HEK293T (cell line): Measurements from ENCODE around the gene FTCD.

Source experiments
- CTCF ChIA-PET: fragments of 350-600 bp; formaldehyde crosslinking; extraction: SDS; loops from one replicate; lab custom pipeline; 2021; ENCODE audit warnings: antibody characterized with exemption, inconsistent platforms; lab: Yijun Ruan, JAX
- POLR2A ChIA-PET: fragments of 350-600 bp; formaldehyde crosslinking; extraction: SDS; loops from one replicate; lab custom pipeline; 2020; ENCODE audit warnings: antibody characterized with exemption, inconsistent platforms; lab: Yijun Ruan, JAX
- DNase-seq: peaks from one replicate; pipeline ENCODE4 v3.0.0; 2012; ENCODE audit warnings: mixed read lengths; ENCODE audit errors: extremely low spot score
- ARNT ChIP-seq: fragments of 450-650 bp; IDR thresholded peaks from 2 replicates; pipeline ENCODE4 v1.6.1; 2017; ENCODE audit warnings: mild to moderate bottlenecking
- BHLHE40 ChIP-seq: fragments of 450-650 bp; IDR thresholded peaks from 2 replicates; pipeline ENCODE4 v1.6.1; 2016; ENCODE audit warnings: mild to moderate bottlenecking, moderate library complexity, borderline replicate concordance
- CTBP1 ChIP-seq: fragments of 450-650 bp; IDR thresholded peaks from 2 replicates; pipeline ENCODE4 v1.6.1; 2016; ENCODE audit warnings: borderline replicate concordance
- ELF4 ChIP-seq: fragments of 450-650 bp; IDR thresholded peaks from 2 replicates; pipeline ENCODE4 v1.6.1; 2017; ENCODE audit warnings: antibody characterized with exemption
- FOXA1 ChIP-seq: fragments of 450-650 bp; IDR thresholded peaks from 2 replicates; pipeline ENCODE4 v1.6.1; 2016; ENCODE audit warnings: mild to moderate bottlenecking
- FOXK2 ChIP-seq: fragments of 450-650 bp; IDR thresholded peaks from 2 replicates; pipeline ENCODE4 v1.6.1; 2016; ENCODE audit warnings: mild to moderate bottlenecking
- FOXM1 ChIP-seq: fragments of 450-650 bp; IDR thresholded peaks from 2 replicates; pipeline ENCODE4 v1.6.1; 2017; ENCODE audit warnings: mild to moderate bottlenecking, borderline replicate concordance
- HDGF ChIP-seq: fragments of 450-650 bp; IDR thresholded peaks from 2 replicates; pipeline ENCODE4 v1.6.1; 2017; ENCODE audit warnings: antibody characterized with exemption, borderline replicate concordance
- L3MBTL2 ChIP-seq: fragments of 450-650 bp; conservative IDR thresholded peaks from 2 replicates; pipeline ENCODE4 v1.6.1; 2016; ENCODE audit warnings: mild to moderate bottlenecking
- LEF1 ChIP-seq: fragments of 450-650 bp; IDR thresholded peaks from 2 replicates; pipeline ENCODE4 v1.6.1; 2017; ENCODE audit warnings: mild to moderate bottlenecking, borderline replicate concordance
- NFRKB ChIP-seq: fragments of 450-650 bp; IDR thresholded peaks from 2 replicates; pipeline ENCODE4 v1.6.1; 2016; ENCODE audit warnings: mild to moderate bottlenecking, moderate library complexity
- SP1 ChIP-seq: fragments of 450-650 bp; IDR thresholded peaks from 2 replicates; pipeline ENCODE4 v1.6.1; 2017
- SUZ12 ChIP-seq: fragments of 450-650 bp; IDR thresholded peaks from 2 replicates; pipeline ENCODE4 v1.6.1; 2016; ENCODE audit warnings: mild to moderate bottlenecking
- TARDBP ChIP-seq: fragments of 450-650 bp; IDR thresholded peaks from 2 replicates; pipeline ENCODE4 v1.6.1; 2016
- ZNF384 ChIP-seq: fragments of 450-650 bp; IDR thresholded peaks from 2 replicates; pipeline ENCODE4 v1.6.1; 2016
- TF ChIP-seq, protein P1 (sequence below): fragments of 450-650 bp; IDR thresholded peaks from 2 replicates; pipeline ENCODE4 v1.6.1; 2016

FTCD gene

DNA sequence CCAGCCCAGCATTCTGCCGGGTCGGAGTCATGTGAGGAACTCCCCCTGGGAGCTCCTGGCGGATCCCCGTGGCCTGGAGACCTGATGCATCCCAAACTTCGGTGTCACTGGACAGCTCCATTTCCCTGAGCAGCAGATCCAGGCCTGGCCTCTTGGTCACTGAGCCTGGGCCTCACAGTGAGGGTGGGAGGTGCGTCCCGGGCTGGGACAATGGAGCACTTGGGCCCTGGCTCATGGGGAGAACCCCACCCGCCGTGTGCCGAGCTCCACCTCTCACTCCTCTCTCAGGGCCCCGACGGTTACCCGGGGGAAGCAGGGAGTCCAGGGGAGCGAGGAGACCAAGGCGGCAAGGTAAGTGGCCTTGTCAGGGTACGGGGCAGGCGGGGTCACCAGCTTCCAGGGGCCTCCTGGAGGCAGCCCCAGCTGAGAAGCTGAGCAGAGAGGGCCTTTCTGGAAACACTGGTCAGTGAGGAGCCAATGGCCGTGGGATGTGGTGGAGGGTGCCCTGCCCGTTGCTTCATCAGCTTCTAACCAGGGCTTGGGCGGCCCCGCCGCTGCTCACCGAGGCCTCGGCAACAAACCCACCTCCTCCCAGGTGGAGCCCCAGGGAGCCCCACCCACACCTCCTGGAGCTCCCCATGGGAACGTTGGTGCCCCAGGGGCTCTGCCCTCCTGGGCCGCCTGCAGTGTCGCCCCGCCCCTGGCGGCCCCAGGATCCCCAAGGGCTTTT is 37.6 kb downstream of the FTCD start:
- CTCF ChIA-PET: interaction anchor here (1.8 kb wide), 1 partner anchor 26 kb away, joined by 5 read pairs; no protein-coding TSS in a partner anchor
- POLR2A ChIA-PET: interaction anchor here (1.2 kb wide), 1 partner anchor 13 kb away, joined by 3 read pairs; no protein-coding TSS in a partner anchor

DNA sequence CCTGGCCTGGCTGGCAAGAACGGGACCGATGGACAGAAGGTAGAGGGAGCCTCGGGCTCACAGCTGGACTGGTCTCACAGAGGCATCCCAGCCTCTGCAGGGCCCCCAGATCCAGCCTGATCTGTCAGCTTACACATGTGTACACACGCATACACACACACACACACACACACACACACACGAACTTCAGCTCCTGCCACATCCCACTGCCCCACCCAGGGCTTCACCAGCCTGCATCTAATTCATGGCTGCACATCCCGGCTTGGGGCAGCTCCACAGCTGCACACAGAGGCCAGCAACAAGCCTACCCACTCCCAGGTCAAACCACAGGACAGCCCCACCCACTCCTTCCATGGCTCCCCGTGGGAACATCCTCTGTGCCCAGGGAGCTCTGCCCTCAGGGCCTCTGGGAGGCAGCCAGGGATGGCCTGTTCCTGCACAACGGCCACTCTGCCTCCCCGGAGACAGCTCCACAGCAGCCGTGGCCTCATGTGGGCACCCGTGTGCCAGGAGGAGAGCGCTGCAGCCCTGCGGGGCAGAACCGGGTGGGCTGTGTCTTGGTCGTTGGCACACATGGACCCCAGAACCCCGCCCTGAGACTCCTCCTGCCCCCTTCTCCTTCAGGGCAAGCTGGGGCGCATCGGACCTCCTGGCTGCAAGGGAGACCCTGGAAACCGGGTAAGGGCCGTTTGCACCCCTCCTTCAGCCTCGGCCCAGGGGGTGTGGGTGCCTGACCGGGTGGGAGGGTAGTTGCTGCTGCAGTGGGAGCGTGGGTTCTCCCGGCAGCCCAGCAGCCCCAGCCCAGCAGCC is 38.4 kb downstream of the FTCD start:
- TF ChIP-seq FOXM1: no peak
- TF ChIP-seq SP1: no peak
- TF ChIP-seq ZNF384: no peak
- TF ChIP-seq CTBP1: no peak
- no peak for TF ChIP-seq BHLHE40
- TF ChIP-seq HDGF: no peak
- no peak for TF ChIP-seq L3MBTL2
- TF ChIP-seq NFRKB: no peak
- no peak for TF ChIP-seq ELF4
- POLR2A ChIA-PET: interaction anchor here (1.2 kb wide), 1 partner anchor 14 kb away, joined by 3 read pairs; no protein-coding TSS in a partner anchor
- DNase-seq: no peak
- CTCF ChIA-PET: interaction anchor here (1.8 kb wide), 1 partner anchor 27 kb away, joined by 5 read pairs; no protein-coding TSS in a partner anchor

More for the DNA sequence above, 37.6 kb downstream of the FTCD start:
- DNase-seq: no peak
- no peak for TF ChIP-seq CTBP1
- TF ChIP-seq FOXM1: no peak
- no peak for TF ChIP-seq HDGF
- TF ChIP-seq SP1: no peak
- TF ChIP-seq L3MBTL2: no peak
- no peak for TF ChIP-seq TARDBP
- TF ChIP-seq NFRKB: no peak
- no peak for TF ChIP-seq ARNT
- TF ChIP-seq ELF4: no peak
- TF ChIP-seq ZNF384: no peak
- TF ChIP-seq SUZ12: no peak
- no peak for TF ChIP-seq LEF1
- TF ChIP-seq FOXK2: no peak
- TF ChIP-seq, protein P1, sequence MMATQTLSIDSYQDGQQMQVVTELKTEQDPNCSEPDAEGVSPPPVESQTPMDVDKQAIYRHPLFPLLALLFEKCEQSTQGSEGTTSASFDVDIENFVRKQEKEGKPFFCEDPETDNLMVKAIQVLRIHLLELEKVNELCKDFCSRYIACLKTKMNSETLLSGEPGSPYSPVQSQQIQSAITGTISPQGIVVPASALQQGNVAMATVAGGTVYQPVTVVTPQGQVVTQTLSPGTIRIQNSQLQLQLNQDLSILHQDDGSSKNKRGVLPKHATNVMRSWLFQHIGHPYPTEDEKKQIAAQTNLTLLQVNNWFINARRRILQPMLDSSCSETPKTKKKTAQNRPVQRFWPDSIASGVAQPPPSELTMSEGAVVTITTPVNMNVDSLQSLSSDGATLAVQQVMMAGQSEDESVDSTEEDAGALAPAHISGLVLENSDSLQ: no peak
- TF ChIP-seq BHLHE40: no peak
- no peak for TF ChIP-seq FOXA1

DNA sequence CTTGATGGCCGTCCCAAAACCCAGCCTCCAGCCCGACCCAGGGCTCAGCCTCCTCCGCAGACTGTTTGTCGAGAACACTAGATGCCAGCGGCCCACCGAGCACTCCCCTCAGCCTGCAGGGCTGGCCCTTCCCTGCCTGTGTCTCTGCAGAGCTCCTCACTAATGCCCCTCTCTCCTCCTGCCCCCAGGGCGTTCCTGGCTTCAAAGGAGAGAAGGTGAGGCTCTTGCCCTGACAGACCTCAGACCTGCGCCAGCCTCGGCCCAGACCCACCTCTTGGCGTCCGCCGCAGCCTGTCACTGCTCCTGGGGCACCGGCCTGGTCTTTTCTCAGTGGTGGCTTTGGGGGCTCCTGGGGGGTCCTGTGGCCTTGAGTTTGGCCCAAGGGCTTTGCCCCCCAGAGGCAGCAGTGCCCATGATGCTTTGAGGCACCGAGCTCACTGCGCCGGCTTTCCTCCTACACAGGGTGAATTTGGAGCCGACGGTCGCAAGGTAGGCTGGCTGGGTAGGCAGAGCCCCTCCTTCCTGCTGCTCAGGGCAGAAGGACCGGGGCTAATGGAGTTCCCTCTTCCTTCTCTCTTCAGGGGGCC is 39.1 kb downstream of the FTCD start:
- CTCF ChIA-PET: no interaction called here
- POLR2A ChIA-PET: no interaction called here
- DNase-seq: no peak
- no peak for TF ChIP-seq BHLHE40

GRCh38 chr21:46115441-46116188 is 39.8 kb downstream of the FTCD start:
- ChIA-PET POLR2A (no interaction called here), CTCF (interaction anchor here (0.6 kb wide), 1 partner anchor 72 kb away, joined by 3 read pairs; no protein-coding TSS in a partner anchor)
- DNase-seq: no peak
- TF ChIP-seq, protein P1: no peak
- TF ChIP-seq BHLHE40: no peak
- TF ChIP-seq SP1: no peak
- no peak for TF ChIP-seq SUZ12
- no peak for TF ChIP-seq FOXA1
- no peak for TF ChIP-seq FOXM1
- TF ChIP-seq TARDBP: no peak
- no peak for TF ChIP-seq CTBP1
- TF ChIP-seq FOXK2: no peak
- no peak for TF ChIP-seq LEF1
- TF ChIP-seq ELF4: no peak
- no peak for TF ChIP-seq HDGF
- no peak for TF ChIP-seq ARNT
- no peak for TF ChIP-seq L3MBTL2
- no peak for TF ChIP-seq NFRKB
- TF ChIP-seq ZNF384: no peak

- ChIA-PET CTCF (no interaction called here), POLR2A (no interaction called here)
- no peak for TF ChIP-seq CTBP1
- TF ChIP-seq SUZ12: no peak
- no peak for TF ChIP-seq NFRKB
- no peak for TF ChIP-seq HDGF
- no peak for TF ChIP-seq FOXA1
- TF ChIP-seq TARDBP: no peak
- no peak for TF ChIP-seq ELF4
- no peak for TF ChIP-seq ZNF384
- no peak for TF ChIP-seq FOXK2
- no peak for TF ChIP-seq SP1
- no peak for TF ChIP-seq ARNT
- TF ChIP-seq FOXM1: no peak
- no peak for TF ChIP-seq L3MBTL2
- no peak for TF ChIP-seq BHLHE40
- TF ChIP-seq, protein P1: no peak
- no peak for TF ChIP-seq LEF1
- DNase-seq: no peak
These were observed 40.4 kb downstream of the FTCD start for GRCh38 chr21:46114963-46115362.
